ENCODE results near the gene ALCAM. TPM values are rescaled to one million over a fixed set of nuclear protein-coding genes. Genes with fewer than 3 reads are reported as not detected.

The ALCAM gene
- total RNA-seq, 1 donor from 2014 or later = 90.3 TPM

GRCh38 chr3:105513886-105514285 lies 147.2 kb downstream of the ALCAM start:
- no peak overlapping the region for H3K27ac Mint-ChIP-seq
- no peaks in the 10 kb centered on the region for H3K9me3 Mint-ChIP-seq
- peaks cover 14% of the 10 kb centered on the region for H3K4me1 Mint-ChIP-seq
- TF ChIP-seq CTCF (IDR thresholded peaks at IDR 0.05; ENCODE audit: unreplicated experiment) = no peak
- H3K36me3 Mint-ChIP-seq = no peaks in the 10 kb centered on the region
- H3K4me3 Mint-ChIP-seq = no peak overlapping the region
- DNase-seq (ENCODE audit: low spot score in 2 of 2, unreplicated experiment in 2 of 2) = no peak
- H3K27me3 Mint-ChIP-seq (ENCODE audit: low read depth) = no peaks in the 10 kb centered on the region

- Mint-ChIP-seq H3K36me3 (peaks cover under 1% of the 10 kb centered on the region), H3K9me3 (no peaks in the 10 kb centered on the region), H3K4me3 (no peak overlapping the region), H3K27me3 (ENCODE audit: low read depth) (no peaks in the 10 kb centered on the region), H3K4me1 (peaks cover 15% of the 10 kb centered on the region), H3K27ac (no peak overlapping the region)
- no peak for DNase-seq (ENCODE audit: low spot score in 2 of 2, unreplicated experiment in 2 of 2)
- no peak for TF ChIP-seq CTCF (IDR thresholded peaks at IDR 0.05; ENCODE audit: unreplicated experiment)
Observed at GRCh38 chr3:105515372-105515771, 148.7 kb downstream of the ALCAM start.

- no peaks in the 10 kb centered on the region for H3K27me3 Mint-ChIP-seq (ENCODE audit: low read depth)
- no peak overlapping the region for H3K27ac Mint-ChIP-seq
- DNase-seq (ENCODE audit: low spot score in 2 of 2, unreplicated experiment in 2 of 2) = no peak
- no peaks in the 10 kb centered on the region for H3K9me3 Mint-ChIP-seq
- peaks cover 8% of the 10 kb centered on the region for H3K36me3 Mint-ChIP-seq
- H3K4me3 Mint-ChIP-seq = no peak overlapping the region
- TF ChIP-seq CTCF (IDR thresholded peaks at IDR 0.05; ENCODE audit: unreplicated experiment) = no peak
- H3K4me1 Mint-ChIP-seq = peaks cover 15% of the 10 kb centered on the region
Observed at GRCh38 chr3:105516972-105517371, 150.3 kb downstream of the ALCAM start.

- Mint-ChIP-seq H3K4me1 (peaks cover 15% of the 10 kb centered on the region), H3K4me3 (no peak overlapping the region), H3K36me3 (peaks cover 8% of the 10 kb centered on the region), H3K9me3 (no peaks in the 10 kb centered on the region), H3K27me3 (ENCODE audit: low read depth) (no peaks in the 10 kb centered on the region), H3K27ac (no peak overlapping the region)
- TF ChIP-seq CTCF (IDR thresholded peaks at IDR 0.05; ENCODE audit: unreplicated experiment) = no peak
- no peak for DNase-seq (ENCODE audit: low spot score in 2 of 2, unreplicated experiment in 2 of 2)
Observed at GRCh38 chr3:105518203-105518602, 151.5 kb downstream of the ALCAM start.

- TF ChIP-seq CTCF (IDR thresholded peaks at IDR 0.05; ENCODE audit: unreplicated experiment) = peak; percentile 81
- H3K4me3 Mint-ChIP-seq = no peak overlapping the region
- no peak for DNase-seq (ENCODE audit: low spot score in 2 of 2, unreplicated experiment in 2 of 2)
- no peaks in the 10 kb centered on the region for H3K27me3 Mint-ChIP-seq (ENCODE audit: low read depth)
- H3K27ac Mint-ChIP-seq = no peak overlapping the region
- H3K4me1 Mint-ChIP-seq = peaks cover 15% of the 10 kb centered on the region
- H3K36me3 Mint-ChIP-seq = peaks cover 8% of the 10 kb centered on the region
- no peaks in the 10 kb centered on the region for H3K9me3 Mint-ChIP-seq
Observed at GRCh38 chr3:105518806-105519418, 152.2 kb downstream of the ALCAM start.

GRCh38 chr3:105521770-105522169 lies 155.1 kb downstream of the ALCAM start:
- Mint-ChIP-seq H3K4me3 (no peak overlapping the region), H3K27me3 (ENCODE audit: low read depth) (no peaks in the 10 kb centered on the region), H3K9me3 (no peaks in the 10 kb centered on the region), H3K36me3 (peaks cover 19% of the 10 kb centered on the region), H3K4me1 (peaks cover 6% of the 10 kb centered on the region), H3K27ac (no peak overlapping the region)
- DNase-seq (ENCODE audit: low spot score in 2 of 2, unreplicated experiment in 2 of 2) = no peak
- TF ChIP-seq CTCF (IDR thresholded peaks at IDR 0.05; ENCODE audit: unreplicated experiment) = no peak
